COLO668 (cell line): ENCODE data around the gene PLEKHA7.
"Not testable (repeated sequence)": the region's sequence is repeated elsewhere in the genome, so short reads cannot be mapped to it uniquely, and the experiment has no call there.

Experiments used
- DNase-seq: peaks from one replicate; lab custom pipeline; 2025; ENCODE audit not compliant: unreplicated experiment; lab: John Stamatoyannopoulos, UW

PLEKHA7 gene

GRCh38 chr11:16945671-16946469 lies 68.3 kb downstream of the PLEKHA7 start:
- DNase-seq: peak; percentile 67

GRCh38 chr11:16942911-16943310 lies 71.3 kb downstream of the PLEKHA7 start:
- DNase-seq: no peak

GRCh38 chr11:16942342-16942741 lies 71.9 kb downstream of the PLEKHA7 start:
- DNase-seq: no peak

GRCh38 chr11:16941935-16942334 lies 72.3 kb downstream of the PLEKHA7 start:
- DNase-seq: no peak

GRCh38 chr11:16938061-16938460 lies 76.2 kb downstream of the PLEKHA7 start:
- no peak for DNase-seq

GRCh38 chr11:16936643-16937042 lies 77.6 kb downstream of the PLEKHA7 start:
- no peak for DNase-seq

- DNase-seq: peak; percentile 14
Observed at GRCh38 chr11:16935518-16936302, 78.5 kb downstream of the PLEKHA7 start.

GRCh38 chr11:16933756-16934603 lies 80.2 kb downstream of the PLEKHA7 start:
- DNase-seq: no peak

GRCh38 chr11:16933291-16933690 lies 80.9 kb downstream of the PLEKHA7 start:
- DNase-seq: no peak

GRCh38 chr11:16928044-16928443 lies 86.2 kb downstream of the PLEKHA7 start:
- DNase-seq: no peak

- no peak for DNase-seq
Observed at GRCh38 chr11:16926883-16927626, 87.2 kb downstream of the PLEKHA7 start.

GRCh38 chr11:16925561-16926065 lies 88.6 kb downstream of the PLEKHA7 start:
- DNase-seq: peak; percentile 79

GRCh38 chr11:16924826-16925560 lies 89.2 kb downstream of the PLEKHA7 start:
- peak; percentile 91 for DNase-seq

GRCh38 chr11:16924462-16924825 lies 89.8 kb downstream of the PLEKHA7 start:
- no peak for DNase-seq

GRCh38 chr11:16923987-16924386 lies 90.2 kb downstream of the PLEKHA7 start:
- DNase-seq: no peak

GRCh38 chr11:16921668-16922067 lies 92.5 kb downstream of the PLEKHA7 start:
- DNase-seq: no peak

GRCh38 chr11:16921019-16921418 lies 93.2 kb downstream of the PLEKHA7 start:
- no peak for DNase-seq

- DNase-seq: no peak
Observed at GRCh38 chr11:16920559-16920958, 93.7 kb downstream of the PLEKHA7 start.

- DNase-seq: not testable (repeated sequence)
Observed at GRCh38 chr11:16918543-16919182, 95.6 kb downstream of the PLEKHA7 start.
